Erythroblast (primary cell): Measurements from ENCODE around the gene ATP2B1.

Experiments used
- GATA1 ChIP-seq: IDR thresholded peaks from 2 replicates; pipeline ENCODE4 v1.6.1; 2011; ENCODE audit warnings: low read depth, mild to moderate bottlenecking, control low read depth, low read length, moderate library complexity
- POLR2A ChIP-seq: IDR thresholded peaks from 2 replicates; pipeline ENCODE4 v1.6.1; 2011; ENCODE audit warnings: mild to moderate bottlenecking, low read length

- TF ChIP-seq POLR2A (no peak), GATA1 (no peak)
Observed at GRCh38 chr12:89546151-89546550, 162.5 kb downstream of the ATP2B1 start.
